Endothelial cell (in vitro differentiated cells): ENCODE measurements around the gene PUDP. TPM values are rescaled to one million over a fixed set of nuclear protein-coding genes. Genes with fewer than 3 reads are reported as not detected.
"Not testable (repeated sequence)": the region's sequence is repeated elsewhere in the genome, so short reads cannot be mapped to it uniquely, and the experiment has no call there.

ENCODE experiments used
- DNase-seq: peaks from one replicate; pipeline ENCODE4 v3.0.0; 2021; ENCODE audit warnings: low spot score
- H3K27ac Mint-ChIP-seq: one replicate; pipeline ENCODE4 v1.8.0; 2021; ENCODE audit warnings: mixed read lengths, inconsistent platforms; ENCODE audit not compliant: unreplicated experiment
- H3K27me3 Mint-ChIP-seq: one replicate; pipeline ENCODE4 v1.8.0; 2021; ENCODE audit warnings: mild to moderate bottlenecking, moderate library complexity, mixed read lengths, inconsistent platforms; ENCODE audit not compliant: unreplicated experiment
- H3K36me3 Mint-ChIP-seq: one replicate; pipeline ENCODE4 v1.8.0; 2021; ENCODE audit warnings: mild to moderate bottlenecking, low read depth, mixed read lengths, inconsistent platforms; ENCODE audit not compliant: unreplicated experiment
- H3K4me1 Mint-ChIP-seq: one replicate; pipeline ENCODE4 v1.8.0; 2021; ENCODE audit warnings: mild to moderate bottlenecking, mixed read lengths, inconsistent platforms; ENCODE audit not compliant: unreplicated experiment
- H3K4me3 Mint-ChIP-seq: one replicate; pipeline ENCODE4 v1.8.0; 2021; ENCODE audit warnings: mild to moderate bottlenecking, mixed read lengths, inconsistent platforms; ENCODE audit not compliant: unreplicated experiment
- H3K9me3 Mint-ChIP-seq: one replicate; pipeline ENCODE4 v1.8.0; 2021; ENCODE audit warnings: mixed read lengths, inconsistent platforms; ENCODE audit not compliant: unreplicated experiment
- CTCF ChIP-seq: fragments of 200-600 bp; sonication (generic); IDR thresholded peaks from one replicate; pipeline ENCODE4 v1.5.0; 2021; ENCODE audit warnings: antibody characterized with exemption; ENCODE audit not compliant: unreplicated experiment
- total RNA-seq: library from RNA; stranded (reverse); fragmentation: NEBNext Ultra II Directional; extraction: Animal tissue kit (Norgen Biotek cat#: 25700); gene quantifications from one replicate; pipeline ENCODE4 v1.2.1, GENCODE V29; 2021; ENCODE audit not compliant: unreplicated experiment

The PUDP gene
- total RNA-seq, 1 donor from 2014 or later: 45.0 TPM

- Mint-ChIP-seq H3K9me3 (no peaks in the 10 kb centered on the region), H3K4me3 (no peak overlapping the region), H3K27ac (no peak overlapping the region), H3K27me3 (no peaks in the 10 kb centered on the region), H3K36me3 (peaks cover 5% of the 10 kb centered on the region), H3K4me1 (peaks cover 4% of the 10 kb centered on the region)
- DNase-seq: no peak
- no peak for TF ChIP-seq CTCF
Measured at GRCh38 chrX:7045238-7045955, 102.6 kb downstream of the PUDP start.

- not testable (repeated sequence) for H3K4me1 Mint-ChIP-seq, H3K36me3 Mint-ChIP-seq, H3K4me3 Mint-ChIP-seq, H3K9me3 Mint-ChIP-seq, DNase-seq, H3K27ac Mint-ChIP-seq, H3K27me3 Mint-ChIP-seq
Measured at GRCh38 chrX:7043796-7044433, 104.0 kb downstream of the PUDP start.

DNA sequence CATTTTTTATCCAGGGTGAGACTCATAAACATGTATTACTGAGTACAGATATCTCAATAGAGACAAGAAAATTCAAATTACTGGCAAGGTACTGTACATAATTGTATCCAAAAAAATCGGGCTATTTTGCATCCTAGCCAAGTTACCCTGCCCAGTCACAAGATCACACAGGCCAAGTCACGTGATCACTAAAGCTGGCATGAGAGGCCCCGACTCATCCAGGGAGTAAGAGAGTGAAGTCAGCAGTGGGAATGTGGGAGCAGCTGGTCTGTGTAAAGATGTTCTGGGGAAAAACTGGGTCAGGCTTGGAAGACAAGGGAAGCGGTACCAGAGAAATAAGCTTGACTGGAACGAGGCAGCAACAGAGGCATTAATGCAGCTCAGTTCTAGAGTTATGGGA, 119.7 kb downstream of the PUDP start:
- no peak for TF ChIP-seq CTCF
- H3K36me3 Mint-ChIP-seq: no peaks in the 10 kb centered on the region
- no peak overlapping the region for H3K4me3 Mint-ChIP-seq
- DNase-seq: no peak
- H3K4me1 Mint-ChIP-seq: no peaks in the 10 kb centered on the region
- no peaks in the 10 kb centered on the region for H3K9me3 Mint-ChIP-seq
- H3K27me3 Mint-ChIP-seq: peaks cover 2% of the 10 kb centered on the region
- no peak overlapping the region for H3K27ac Mint-ChIP-seq

DNA sequence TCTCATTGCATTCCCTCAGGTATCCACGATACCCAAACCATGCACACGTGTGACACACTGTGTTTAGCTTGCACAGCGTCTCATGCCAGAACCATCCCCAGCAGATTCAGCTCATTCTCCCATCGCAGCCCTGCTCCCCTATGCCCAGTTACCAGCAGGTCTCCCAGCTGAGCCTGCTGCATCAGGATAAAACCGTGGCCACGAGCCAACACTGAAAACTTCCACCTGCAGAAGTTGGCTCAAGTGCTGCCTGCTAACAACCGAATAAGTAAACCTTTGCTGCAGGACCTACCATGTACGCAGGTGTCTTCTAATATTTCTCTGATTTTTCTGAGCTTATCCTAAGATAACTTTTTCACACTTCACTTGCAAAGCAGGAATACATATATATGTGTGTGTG, 120.9 kb downstream of the PUDP start:
- H3K4me1 Mint-ChIP-seq: no peaks in the 10 kb centered on the region

DNA sequence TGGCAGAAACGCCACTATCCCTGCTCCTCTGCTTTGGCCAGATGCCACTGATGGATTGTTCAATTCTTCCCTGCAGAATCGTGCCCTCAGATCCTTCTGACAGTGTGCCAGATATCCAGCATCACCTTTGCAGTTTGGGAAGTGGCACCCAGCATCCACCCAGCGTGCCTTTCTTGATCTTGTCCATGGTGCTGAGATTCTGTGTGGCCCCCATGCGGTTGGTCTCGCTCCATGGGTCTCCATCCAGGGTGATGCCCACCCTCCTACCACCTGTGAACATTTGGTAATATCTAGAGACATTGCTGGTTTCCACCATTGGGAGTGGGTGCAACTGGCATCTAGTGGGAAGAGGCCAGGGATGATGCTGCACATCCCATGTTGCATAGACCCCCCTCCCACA, 121.6 kb downstream of the PUDP start:
- H3K27me3 Mint-ChIP-seq, H3K9me3 Mint-ChIP-seq, H3K4me3 Mint-ChIP-seq, H3K4me1 Mint-ChIP-seq, DNase-seq, H3K36me3 Mint-ChIP-seq, H3K27ac Mint-ChIP-seq: not testable (repeated sequence)

More for the DNA sequence above, 120.9 kb downstream of the PUDP start:
- DNase-seq: no peak
- Mint-ChIP-seq H3K27me3 (peaks cover 2% of the 10 kb centered on the region), H3K9me3 (no peaks in the 10 kb centered on the region), H3K36me3 (no peaks in the 10 kb centered on the region), H3K4me3 (no peak overlapping the region), H3K27ac (no peak overlapping the region)
- no peak for TF ChIP-seq CTCF

GRCh38 chrX:7025471-7025870, 122.5 kb downstream of the PUDP start:
- Mint-ChIP-seq H3K27ac (no peak overlapping the region), H3K4me1 (no peaks in the 10 kb centered on the region), H3K27me3 (peaks cover 2% of the 10 kb centered on the region), H3K4me3 (no peak overlapping the region), H3K36me3 (no peaks in the 10 kb centered on the region), H3K9me3 (no peaks in the 10 kb centered on the region)
- no peak for TF ChIP-seq CTCF
- no peak for DNase-seq
